Fibroblast of lung (primary cell): ENCODE results near the gene TBC1D8. TPM values are rescaled to one million over a fixed set of nuclear protein-coding genes. Genes with fewer than 3 reads are reported as not detected.

Experiments
- DNase-seq, 2 donors: peaks; one replicate each; pipeline versions ENCODE4 v3.0.0 to v3.0.0-alpha.2; 2010; ENCODE audit warnings: low read depth in 2 of 2
- H2AFZ ChIP-seq: 2 replicates; pipeline ENCODE4 v1.5.1; 2012; ENCODE audit warnings: low read length, control low read depth, inconsistent platforms
- H3K27ac ChIP-seq: 2 replicates; pipeline ENCODE4 v1.5.1; 2011; ENCODE audit warnings: low read length, control low read depth; ENCODE audit not compliant: insufficient read depth
- H3K27me3 ChIP-seq: 2 replicates; pipeline ENCODE4 v1.5.1; 2011; ENCODE audit warnings: mild to moderate bottlenecking, low read length; ENCODE audit not compliant: control insufficient read depth, insufficient read depth
- H3K36me3 ChIP-seq: 2 replicates; pipeline ENCODE4 v1.5.1; 2011; ENCODE audit warnings: low read length; ENCODE audit not compliant: control insufficient read depth, insufficient read depth
- H3K4me1 ChIP-seq: 2 replicates; pipeline ENCODE4 v1.5.1; 2011; ENCODE audit warnings: low read length; ENCODE audit not compliant: control insufficient read depth, insufficient read depth; ENCODE audit errors: extremely low read depth
- H3K4me2 ChIP-seq: 2 replicates; pipeline ENCODE4 v1.5.1; 2011; ENCODE audit warnings: low read length, control low read depth; ENCODE audit not compliant: insufficient read depth; ENCODE audit errors: extremely low read depth
- H3K4me3 ChIP-seq, 4 experiments: fragments of 200-600 bp in 1 of 4; sonication (generic) in 1 of 4; replicated peaks in 1 of 4; 2 replicates each; pipeline ENCODE4 v1.5.1; 2011 to 2016; ENCODE audit warnings: low read length in 4 of 4, low read depth in 3 of 4, mild to moderate bottlenecking in 3 of 4, control low read depth in 2 of 4, inconsistent platforms in 1 of 4, mixed read lengths in 1 of 4; ENCODE audit not compliant: insufficient read depth in 1 of 4; ENCODE audit errors: control extremely low read depth in 1 of 4
- H3K79me2 ChIP-seq: 2 replicates; pipeline ENCODE4 v1.5.1; 2012; ENCODE audit warnings: mild to moderate bottlenecking, low read length, inconsistent platforms; ENCODE audit not compliant: control insufficient read depth, insufficient read depth
- H3K9ac ChIP-seq: 2 replicates; pipeline ENCODE4 v1.5.1; 2011; ENCODE audit warnings: mild to moderate bottlenecking, low read length, control low read depth; ENCODE audit not compliant: insufficient read depth
- H3K9me3 ChIP-seq: 2 replicates; pipeline ENCODE4 v1.5.1; 2012; ENCODE audit warnings: low read depth, low read length; ENCODE audit not compliant: control insufficient read depth, insufficient read depth
- H4K20me1 ChIP-seq: 2 replicates; pipeline ENCODE4 v1.5.1; 2011; ENCODE audit warnings: low read length; ENCODE audit not compliant: control insufficient read depth, insufficient read depth; ENCODE audit errors: extremely low read depth
- CTCF ChIP-seq, 2 donors: IDR thresholded peaks in 1 of 2; conservative IDR thresholded peaks in 1 of 2; 1 replicate in 1 of 2; 2 replicates in 1 of 2; pipeline ENCODE4 v1.5.1; 2011 to 2012; ENCODE audit warnings: low read length in 2 of 2, control low read depth in 1 of 2, inconsistent platforms in 1 of 2, low read depth in 1 of 2, mild to moderate bottlenecking in 1 of 2
- EZH2 ChIP-seq: IDR thresholded peaks from 2 replicates; pipeline ENCODE4 v1.5.1; 2012; ENCODE audit warnings: low read length, control low read depth, mild to moderate bottlenecking; ENCODE audit errors: missing control alignments
- polyA plus RNA-seq, 2 donors: library from polyadenylated mRNA; depleted of rRNA in 1 of 2; stranded (reverse) in 1 of 2; unstranded in 1 of 2; fragments of >200 nt; gene quantifications; 2 replicates each; pipeline ENCODE4 v1.2.1, GENCODE V29; 2011 to 2012; ENCODE audit warnings: missing spikeins in 1 of 2
- total RNA-seq: library from RNA; depleted of rRNA; stranded (reverse); fragments of >200 nt; gene quantifications from 2 replicates; pipeline ENCODE4 v1.2.1, GENCODE V29; 2014

The TBC1D8 gene
- total and polyA plus RNA-seq, 2 donors (not counting 1 experiment from before 2014, with no cell fraction given), result 3.8 to 5.4 TPM

GRCh38 chr2:101040072-101040471 is 111.1 kb downstream of the TBC1D8 start:
- Histone ChIP-seq H3K4me2 (no peak overlapping the region), H3K9ac (no peak overlapping the region), H3K27ac (no peak overlapping the region), H3K27me3 (no peaks in the 10 kb centered on the region), H3K79me2 (no peaks in the 10 kb centered on the region), H4K20me1 (no peaks in the 10 kb centered on the region), H3K9me3 (no peaks in the 10 kb centered on the region), H3K4me3 (no peak overlapping the region), H3K4me1 (no peaks in the 10 kb centered on the region), H2AFZ (no peak overlapping the region), H3K36me3 (peaks cover 4% of the 10 kb centered on the region)
- no peak for DNase-seq
- TF ChIP-seq EZH2 (no peak), CTCF (conservative IDR thresholded peaks at IDR 0.05 in 1 of 2, IDR thresholded peaks at IDR 0.05 in 1 of 2; ENCODE audit: low read depth in 1 of 2, low read length in 2 of 2) (no peak)

GRCh38 chr2:101038455-101039255 is 112.5 kb downstream of the TBC1D8 start:
- H2AFZ ChIP-seq, result no peak overlapping the region
- no peaks in the 10 kb centered on the region for H3K4me1 ChIP-seq
- no peak overlapping the region for H3K27ac ChIP-seq
- no peaks in the 10 kb centered on the region for H4K20me1 ChIP-seq
- H3K27me3 ChIP-seq, result no peaks in the 10 kb centered on the region
- no peak overlapping the region for H3K9ac ChIP-seq
- no peak overlapping the region for H3K4me2 ChIP-seq
- no peak overlapping the region for H3K4me3 ChIP-seq
- DNase-seq, result peak in 1 of 2 donors; percentile 17
- H3K36me3 ChIP-seq, result peaks cover 4% of the 10 kb centered on the region
- no peaks in the 10 kb centered on the region for H3K79me2 ChIP-seq
- peak; percentile 36 to 52 for TF ChIP-seq CTCF (conservative IDR thresholded peaks at IDR 0.05 in 1 of 2, IDR thresholded peaks at IDR 0.05 in 1 of 2; ENCODE audit: low read depth in 1 of 2, low read length in 2 of 2)
- no peak for TF ChIP-seq EZH2
- no peaks in the 10 kb centered on the region for H3K9me3 ChIP-seq

GRCh38 chr2:101037161-101037755 is 113.9 kb downstream of the TBC1D8 start:
- Histone ChIP-seq H3K27me3 (no peaks in the 10 kb centered on the region), H4K20me1 (no peaks in the 10 kb centered on the region), H3K4me3 (no peak overlapping the region), H3K9me3 (no peaks in the 10 kb centered on the region), H3K27ac (no peak overlapping the region), H3K4me1 (no peaks in the 10 kb centered on the region), H3K79me2 (no peaks in the 10 kb centered on the region), H3K9ac (no peak overlapping the region), H3K4me2 (no peak overlapping the region), H2AFZ (no peak overlapping the region), H3K36me3 (peaks cover 4% of the 10 kb centered on the region)
- no peak for TF ChIP-seq EZH2
- no peak for TF ChIP-seq CTCF (conservative IDR thresholded peaks at IDR 0.05 in 1 of 2, IDR thresholded peaks at IDR 0.05 in 1 of 2; ENCODE audit: low read depth in 1 of 2, low read length in 2 of 2)
- no peak for DNase-seq
